Measurements from ENCODE around the gene ARHGAP23.

- TF ChIP-seq POLR2A (IDR thresholded peaks at IDR 0.05; ENCODE audit: low read depth, low read length) (no peak), POLR2AphosphoS5 (IDR thresholded peaks at IDR 0.05; ENCODE audit: low read depth, low read length) (no peak), TAF1 (IDR thresholded peaks at IDR 0.05; ENCODE audit: low read depth, low read length) (no peak), PAX5 (IDR thresholded peaks at IDR 0.05; ENCODE audit: insufficient read depth, low read length, severe bottlenecking) (no peak), SPI1 (IDR thresholded peaks at IDR 0.05; ENCODE audit: low read depth, low read length) (no peak)
These were observed 33.2 kb upstream of the ARHGAP23 start for GRCh38 chr17:38395090-38395489.
